HUES6 (cell line): ENCODE results near the gene KCNA10.

ENCODE experiments used
- H3K27ac ChIP-seq: 2 replicates; pipeline ENCODE4 v1.7.0; 2013; ENCODE audit warnings: low read depth, mild to moderate bottlenecking, low read length, inconsistent platforms
- H3K27me3 ChIP-seq: 2 replicates; pipeline ENCODE4 v1.6.1; 2013; ENCODE audit warnings: low read length; ENCODE audit not compliant: control insufficient read depth, insufficient read depth
- H3K36me3 ChIP-seq: 2 replicates; pipeline ENCODE4 v1.6.1; 2013; ENCODE audit warnings: low read length; ENCODE audit not compliant: control insufficient read depth, insufficient read depth
- H3K4me1 ChIP-seq: 2 replicates; pipeline ENCODE4 v1.6.1; 2013; ENCODE audit warnings: low read length; ENCODE audit not compliant: control insufficient read depth, insufficient read depth
- H3K4me3 ChIP-seq: 2 replicates; pipeline ENCODE4 v1.5.1; 2013; ENCODE audit warnings: low read depth, low read length
- H3K9ac ChIP-seq: one replicate; pipeline ENCODE4 v1.6.1; 2013; ENCODE audit warnings: mild to moderate bottlenecking, low read length
- H3K9me3 ChIP-seq: 2 replicates; pipeline ENCODE4 v1.6.1; 2013; ENCODE audit warnings: low read depth, low read length; ENCODE audit not compliant: control insufficient read depth, insufficient read depth

KCNA10 gene

DNA sequence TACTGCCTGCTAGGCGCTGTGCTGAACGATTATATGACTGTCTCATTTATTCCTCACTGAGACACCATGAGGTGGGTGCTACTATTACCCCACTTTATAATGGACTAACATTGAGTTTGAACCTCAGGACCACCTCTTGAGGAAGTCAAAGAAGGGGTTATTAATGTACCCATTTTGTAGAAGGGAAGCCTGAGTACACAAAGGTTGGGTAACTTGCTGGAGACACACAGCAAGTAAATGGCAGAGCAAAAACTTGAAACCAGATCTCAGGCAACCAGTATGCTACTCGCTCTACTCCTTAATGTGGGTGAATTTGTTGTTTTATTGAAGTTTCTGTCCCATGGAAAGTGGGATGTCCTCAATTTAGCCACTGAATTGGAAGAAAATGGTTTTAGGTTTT is 30.1 kb downstream of the KCNA10 start:
- no peak overlapping the region for H3K4me3 ChIP-seq

DNA sequence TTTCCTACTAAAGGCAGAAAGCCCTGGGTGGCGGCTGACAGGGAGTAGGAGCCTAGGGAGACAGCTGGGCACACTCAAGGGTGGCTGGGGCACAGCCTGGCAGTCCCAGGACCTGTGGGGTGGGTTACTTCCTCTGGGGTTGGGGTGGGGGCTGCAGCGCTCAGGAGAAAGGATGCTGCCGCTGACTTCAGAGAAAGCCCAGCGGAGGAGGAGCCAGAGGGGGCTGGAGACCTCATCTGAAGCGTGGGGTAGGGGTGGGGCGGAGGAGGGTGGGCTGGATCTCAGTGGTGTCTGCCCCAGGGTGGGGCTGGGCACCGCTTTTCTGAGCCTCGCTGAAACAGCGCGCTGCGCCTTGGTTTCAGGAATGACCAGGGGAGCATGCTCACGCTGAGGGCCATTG is 30.8 kb downstream of the KCNA10 start:
- Histone ChIP-seq H3K36me3 (no peaks in the 10 kb centered on the region), H3K9ac (no peak overlapping the region), H3K4me3 (no peak overlapping the region), H3K9me3 (no peaks in the 10 kb centered on the region), H3K27me3 (no peaks in the 10 kb centered on the region), H3K4me1 (peaks cover 13% of the 10 kb centered on the region; the same call in 1 of the 2 replicates), H3K27ac (no peak overlapping the region)

More for the DNA sequence above, 30.1 kb downstream of the KCNA10 start:
- Histone ChIP-seq H3K9me3 (no peaks in the 10 kb centered on the region), H3K27me3 (no peaks in the 10 kb centered on the region), H3K9ac (no peak overlapping the region), H3K36me3 (no peaks in the 10 kb centered on the region), H3K27ac (no peak overlapping the region), H3K4me1 (peaks cover 15% of the 10 kb centered on the region; the same call in 1 of the 2 replicates)

DNA sequence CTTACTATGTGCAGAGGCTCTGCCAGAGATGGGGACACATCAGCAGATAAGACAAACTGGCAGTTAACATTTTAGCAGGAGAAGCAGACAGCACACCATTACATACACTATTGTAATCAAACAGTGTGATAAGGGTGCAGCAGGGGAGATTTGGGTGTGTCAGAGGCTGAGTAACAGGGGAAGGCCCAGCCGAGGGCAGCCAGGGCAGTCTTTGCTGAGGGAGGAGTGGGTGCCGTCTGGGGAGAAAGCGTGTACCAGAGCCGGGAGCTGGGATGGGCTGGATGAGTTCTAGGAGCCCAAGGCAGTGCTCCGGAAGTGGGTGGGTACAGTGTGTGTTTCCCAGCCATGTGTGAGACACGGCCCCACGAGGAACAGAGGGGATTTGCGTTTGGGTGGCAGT is 31.2 kb downstream of the KCNA10 start:
- Histone ChIP-seq H3K4me1 (peaks cover 15% of the 10 kb centered on the region), H3K27me3 (no peaks in the 10 kb centered on the region), H3K36me3 (no peaks in the 10 kb centered on the region), H3K27ac (no peak overlapping the region), H3K9ac (no peak overlapping the region), H3K9me3 (no peaks in the 10 kb centered on the region), H3K4me3 (no peak overlapping the region)

DNA sequence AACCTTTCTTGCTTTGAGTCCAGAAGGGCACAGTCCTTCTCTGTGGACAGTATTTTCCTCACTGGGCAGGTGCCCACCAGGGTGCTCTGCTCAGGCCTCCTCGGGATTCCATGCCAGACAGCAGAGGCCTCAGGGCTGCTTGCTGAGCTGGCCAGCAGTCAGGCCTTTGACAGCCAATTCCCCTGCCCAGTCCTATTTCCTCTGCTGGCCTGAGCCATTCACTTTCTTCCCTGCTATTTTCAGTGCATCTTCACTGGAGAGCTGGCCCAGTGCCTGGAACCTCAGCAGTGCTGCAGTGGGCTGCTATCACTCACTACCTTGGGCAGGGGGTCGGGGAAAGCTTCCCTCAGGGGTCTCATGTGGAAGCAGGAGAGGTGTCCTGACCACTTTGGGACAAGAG is 33.2 kb downstream of the KCNA10 start:
- Histone ChIP-seq H3K4me3 (no peak overlapping the region), H3K9ac (no peak overlapping the region), H3K27ac (no peak overlapping the region)

DNA sequence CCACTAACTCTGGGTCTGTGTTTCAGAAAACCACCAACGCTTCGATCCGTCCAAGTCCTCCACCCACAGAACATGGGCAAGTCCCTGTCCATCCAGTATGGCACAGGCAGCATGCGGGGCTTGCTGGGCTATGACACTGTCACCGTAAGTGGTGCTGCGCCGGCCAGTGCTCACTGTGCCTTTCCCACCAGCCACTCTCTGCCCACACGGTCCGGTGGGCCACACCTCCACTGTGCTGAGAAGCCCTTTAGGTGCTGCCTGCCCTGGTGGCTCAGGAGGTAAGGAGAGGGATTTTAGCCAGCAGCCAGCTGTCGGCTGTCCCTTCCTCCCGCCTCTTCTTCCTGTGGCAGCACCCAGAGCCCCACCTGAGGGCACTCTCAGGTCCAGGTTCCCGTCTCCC is 34.2 kb downstream of the KCNA10 start:
- H3K36me3 ChIP-seq, result no peaks in the 10 kb centered on the region
- H3K9me3 ChIP-seq, result no peaks in the 10 kb centered on the region
- H3K27me3 ChIP-seq, result no peaks in the 10 kb centered on the region
- H3K27ac ChIP-seq, result no peak overlapping the region
- H3K4me3 ChIP-seq, result no peak overlapping the region
- H3K4me1 ChIP-seq, result peaks cover 21% of the 10 kb centered on the region
- no peak overlapping the region for H3K9ac ChIP-seq

More for the DNA sequence above, 33.2 kb downstream of the KCNA10 start:
- no peaks in the 10 kb centered on the region for H3K36me3 ChIP-seq
- H3K4me1 ChIP-seq, result peaks cover 27% of the 10 kb centered on the region
- H3K27me3 ChIP-seq, result no peaks in the 10 kb centered on the region
- H3K9me3 ChIP-seq, result no peaks in the 10 kb centered on the region

DNA sequence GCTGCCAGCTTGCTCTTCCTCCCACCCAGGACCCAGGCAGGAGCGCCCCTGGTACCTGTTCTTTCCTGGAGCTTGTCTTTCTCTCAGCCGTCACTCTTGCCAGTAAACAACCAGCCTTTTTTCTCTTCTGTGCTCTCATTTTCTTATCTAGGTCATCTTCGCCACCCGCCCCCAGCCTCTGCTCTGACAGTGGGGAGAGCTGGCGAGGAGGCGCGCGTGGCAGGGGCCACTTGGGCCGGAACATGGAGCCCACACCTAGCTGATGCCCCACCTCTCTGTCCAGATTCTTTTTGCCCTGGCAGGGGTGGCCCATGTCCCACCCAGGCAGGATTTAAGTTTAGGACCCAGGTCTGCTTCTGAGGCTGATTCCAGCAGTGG is 35.7 kb downstream of the KCNA10 start:
- no peak overlapping the region for H3K4me3 ChIP-seq
- H3K9me3 ChIP-seq, result no peaks in the 10 kb centered on the region
- H3K9ac ChIP-seq, result no peak overlapping the region
- no peak overlapping the region for H3K27ac ChIP-seq
- H3K4me1 ChIP-seq, result peaks cover 26% of the 10 kb centered on the region
- H3K36me3 ChIP-seq, result no peaks in the 10 kb centered on the region
- no peaks in the 10 kb centered on the region for H3K27me3 ChIP-seq

DNA sequence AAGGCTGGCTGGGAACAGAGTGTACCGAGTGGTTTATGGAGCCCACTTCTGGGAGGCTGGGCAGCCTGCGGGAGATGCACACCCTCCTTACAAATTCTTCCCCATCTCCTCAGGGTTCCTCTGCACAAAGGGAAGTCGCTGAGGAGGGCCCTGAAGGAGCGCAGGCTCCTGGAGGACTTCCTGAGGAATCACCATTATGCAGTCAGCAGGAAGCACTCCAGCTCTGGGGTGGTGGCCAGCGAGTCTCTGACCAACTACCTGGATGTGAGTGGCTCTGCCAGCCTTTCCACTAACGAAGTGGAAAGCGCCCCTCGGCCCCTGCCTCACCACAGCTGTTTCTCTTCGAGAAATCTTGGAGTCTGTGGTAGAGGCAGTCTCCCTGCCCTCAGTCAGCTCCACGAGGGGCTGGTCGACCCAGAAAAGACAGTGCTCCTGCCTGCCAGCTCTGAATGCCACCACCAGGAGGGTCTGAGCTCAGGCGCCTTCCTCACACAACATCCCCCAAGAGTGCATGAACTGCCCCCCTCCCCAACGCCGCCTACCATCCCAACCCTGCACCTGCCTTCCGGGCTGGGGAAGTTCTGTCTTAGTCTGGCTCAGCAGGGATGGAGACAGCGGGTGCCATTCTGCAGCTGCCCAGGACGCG is 36.2 kb downstream of the KCNA10 start:
- Histone ChIP-seq H3K27me3 (no peaks in the 10 kb centered on the region), H3K4me3 (no peak overlapping the region), H3K9ac (no peak overlapping the region), H3K36me3 (no peaks in the 10 kb centered on the region), H3K9me3 (no peaks in the 10 kb centered on the region), H3K27ac (no peak overlapping the region), H3K4me1 (peaks cover 24% of the 10 kb centered on the region)

DNA sequence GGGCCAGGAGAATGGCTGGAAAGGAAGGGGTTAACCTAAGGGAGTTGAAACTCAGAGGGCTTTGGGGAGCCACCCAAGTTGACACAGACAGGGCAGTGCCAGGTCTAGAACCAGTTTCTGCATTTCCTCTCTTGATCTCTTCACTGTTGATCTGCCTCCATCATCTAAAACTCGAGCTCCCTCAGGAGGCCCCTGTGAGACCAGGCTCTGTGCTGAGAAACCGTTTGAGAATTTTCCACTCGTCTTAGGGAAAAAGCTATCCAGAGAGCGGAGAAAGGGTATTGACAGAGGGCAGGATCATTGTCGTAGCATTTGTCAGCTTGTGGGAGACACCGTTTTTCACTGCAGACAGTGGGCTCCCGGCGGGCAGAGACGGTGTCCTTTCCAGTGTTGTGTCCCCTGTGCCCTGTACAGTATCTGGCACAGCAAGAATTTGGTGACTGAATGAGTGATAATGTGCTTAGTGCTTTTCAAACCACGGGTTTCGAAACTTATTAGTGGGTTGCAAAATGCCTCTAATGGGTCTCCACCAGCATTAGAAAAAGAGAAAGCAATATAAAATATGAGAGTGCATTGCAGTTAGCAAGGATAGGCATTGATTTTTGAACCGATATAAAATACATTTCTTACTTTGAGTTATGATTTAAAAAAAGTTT is 36.9 kb downstream of the KCNA10 start:
- no peaks in the 10 kb centered on the region for H3K36me3 ChIP-seq
- no peaks in the 10 kb centered on the region for H3K9me3 ChIP-seq
- H3K4me3 ChIP-seq, result no peak overlapping the region
- H3K9ac ChIP-seq, result no peak overlapping the region
- no peaks in the 10 kb centered on the region for H3K27me3 ChIP-seq
- peaks cover 26% of the 10 kb centered on the region for H3K4me1 ChIP-seq
- no peak overlapping the region for H3K27ac ChIP-seq

DNA sequence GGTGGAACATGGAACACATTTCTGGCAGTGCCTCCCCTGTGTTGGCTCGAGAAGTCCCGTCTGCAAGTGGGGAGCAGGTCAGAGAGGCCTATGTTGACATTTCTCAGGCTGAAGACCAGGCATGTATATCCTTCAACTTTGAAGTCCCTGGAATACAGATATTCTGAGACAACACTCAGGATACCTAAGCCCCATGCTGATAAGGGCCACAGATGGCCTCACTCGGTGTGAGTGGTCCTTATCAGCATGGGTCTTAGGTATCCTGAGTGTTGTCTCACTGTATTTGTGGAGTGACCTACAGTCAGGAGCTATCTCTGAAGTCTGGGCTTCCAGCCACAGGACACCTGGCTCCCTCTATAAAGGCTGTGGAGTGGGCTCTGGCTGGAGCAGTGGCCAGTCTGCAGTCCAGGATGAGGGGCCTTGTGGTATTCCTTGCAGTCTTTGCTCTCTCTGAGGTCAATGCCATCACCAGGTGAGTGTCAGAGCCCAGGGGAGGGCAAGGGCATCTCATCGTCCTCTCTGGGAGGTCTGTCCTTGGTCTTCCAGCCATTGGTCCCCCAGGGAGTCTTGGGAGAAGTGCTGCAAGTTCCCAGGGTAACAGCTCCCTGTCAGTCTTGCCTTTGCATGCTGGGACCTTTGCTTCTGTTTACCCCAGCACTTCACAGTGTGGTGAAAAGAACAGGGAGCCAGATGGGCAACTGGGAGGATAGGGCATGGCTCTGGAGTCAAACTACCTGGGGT is 38.4 kb downstream of the KCNA10 start:
- no peaks in the 10 kb centered on the region for H3K9me3 ChIP-seq
- H3K36me3 ChIP-seq, result no peaks in the 10 kb centered on the region
- no peak overlapping the region for H3K9ac ChIP-seq
- H3K4me1 ChIP-seq, result peaks cover 28% of the 10 kb centered on the region
- no peak overlapping the region for H3K4me3 ChIP-seq
- H3K27me3 ChIP-seq, result no peaks in the 10 kb centered on the region
- H3K27ac ChIP-seq, result no peak overlapping the region

DNA sequence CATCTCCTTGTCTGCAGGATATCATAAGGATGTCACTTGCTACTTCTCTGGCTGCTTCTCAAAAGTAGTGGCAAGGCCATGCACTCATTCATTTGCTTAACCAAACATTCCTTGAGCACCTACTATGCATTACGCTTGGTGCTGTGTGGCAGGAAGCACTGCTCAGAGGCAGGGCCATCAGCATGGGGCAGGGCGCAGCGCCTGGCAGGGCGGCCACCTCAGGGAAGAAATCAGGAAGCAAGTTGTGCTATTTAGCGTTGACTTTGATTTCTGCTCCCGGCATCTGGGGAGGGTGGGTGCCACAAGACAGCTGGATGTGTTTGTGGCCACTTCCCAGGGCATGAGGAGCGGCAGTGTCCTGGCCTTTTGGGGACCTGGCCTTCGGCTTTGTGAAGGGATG is 40.1 kb downstream of the KCNA10 start:
- no peaks in the 10 kb centered on the region for H3K27me3 ChIP-seq
- peaks cover 28% of the 10 kb centered on the region for H3K4me1 ChIP-seq
- H3K27ac ChIP-seq, result no peak overlapping the region
- H3K36me3 ChIP-seq, result no peaks in the 10 kb centered on the region
- no peak overlapping the region for H3K9ac ChIP-seq
- H3K9me3 ChIP-seq, result no peaks in the 10 kb centered on the region
- H3K4me3 ChIP-seq, result no peak overlapping the region

DNA sequence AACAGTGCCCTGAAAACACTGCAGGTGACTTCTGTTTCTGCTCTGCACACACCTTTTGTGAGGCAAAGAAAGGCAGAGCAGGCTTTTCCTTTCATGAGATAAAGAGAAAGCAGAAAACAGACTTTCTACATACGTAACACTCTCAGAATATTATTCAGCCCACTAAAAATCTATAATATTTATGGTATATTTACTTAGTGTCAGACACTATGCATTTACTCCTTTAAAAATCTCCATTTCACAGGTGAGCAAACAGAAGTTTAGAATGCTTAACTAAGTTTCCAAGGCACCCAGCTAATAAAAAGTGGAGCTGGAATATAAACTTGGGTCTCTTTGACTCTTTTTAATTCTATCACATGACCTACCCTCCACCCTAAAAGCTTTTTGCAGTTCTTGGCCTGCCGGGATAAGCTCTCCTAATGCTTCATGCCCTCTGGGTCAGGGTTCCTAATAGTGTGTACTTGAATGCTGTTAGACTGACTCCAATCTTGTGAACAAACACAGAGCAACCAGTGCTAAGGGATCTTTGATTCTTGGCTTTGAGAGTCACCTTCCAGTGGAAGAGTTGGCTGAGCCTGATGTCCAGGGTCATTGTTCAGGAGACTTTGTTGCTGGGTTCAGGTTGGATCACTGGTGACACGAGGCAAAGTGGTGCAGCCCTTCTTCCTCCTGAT is 40.9 kb downstream of the KCNA10 start:
- no peak overlapping the region for H3K4me3 ChIP-seq

More for the DNA sequence above, 40.9 kb downstream of the KCNA10 start:
- Histone ChIP-seq H3K27ac (no peak overlapping the region), H3K4me1 (peaks cover 28% of the 10 kb centered on the region), H3K27me3 (no peaks in the 10 kb centered on the region), H3K9ac (no peak overlapping the region), H3K9me3 (no peaks in the 10 kb centered on the region), H3K36me3 (no peaks in the 10 kb centered on the region)
